A549 treated with Hydrocortisone at 1 μM for 4 hours (cell line): ENCODE results near the gene LNPEP. TPM values are rescaled to one million over a fixed set of nuclear protein-coding genes. Genes with fewer than 3 reads are reported as not detected.

Experiments
- total RNA-seq: library from RNA; stranded (reverse); fragments of 200-300 nt; extraction: Qiagen RNA extraction; gene quantifications from 5 replicates; pipeline ENCODE4 v1.2.3, GENCODE V29; 2022

Gene LNPEP
- 5.5 to 8.3 TPM (median 7.5 TPM) in 5 replicates for total RNA-seq

GRCh38 chr5:96935559-96936430 lies at the start of gene LNPEP:
Gene LNPEP (plus strand): TSS chr5:96936080. CDS start chr5:96936156, 76 bp downstream.

Other genes with a start within 250 kb of the LNPEP start
- gene ERAP1, start 128.1 kb upstream of the LNPEP start, total RNA-seq, result 7.4 to 10.1 TPM (median 7.4 TPM) in 5 replicates
- 1.2 to 1.3 TPM (median 1.2 TPM) in 5 replicates for gene ERAP2, start 59.6 kb upstream of the LNPEP start, total RNA-seq
- gene LIX1, start 206.5 kb downstream of the LNPEP start, total RNA-seq, result not detected in 5 replicates
- 18.7 to 25.0 TPM (median 21.3 TPM) in 5 replicates for gene RIOK2, start 247.2 kb downstream of the LNPEP start, total RNA-seq